Fibroblast of mammary gland (primary cell): ENCODE results near the gene CWF19L1.

Experiments
- DNase-seq: peaks from one replicate; pipeline ENCODE4 v3.0.0-alpha.2; 2010; ENCODE audit warnings: low read depth
- H3K4me3 ChIP-seq: 2 replicates; pipeline ENCODE4 v1.5.1; 2011; ENCODE audit warnings: low read depth, mild to moderate bottlenecking, low read length, moderate library complexity; ENCODE audit not compliant: control insufficient read depth
- CTCF ChIP-seq: conservative IDR thresholded peaks from 2 replicates; pipeline ENCODE4 v1.5.1; 2011; ENCODE audit warnings: low read depth, low read length, inconsistent platforms; ENCODE audit not compliant: control insufficient read depth, insufficient read depth

Gene CWF19L1

GRCh38 chr10:100229819-100230422, 37.5 kb downstream of the CWF19L1 start:
- TF ChIP-seq CTCF = no peak
- H3K4me3 ChIP-seq = peak overlapping the region; percentile 82
- DNase-seq = no peak

GRCh38 chr10:100223879-100224278, 43.6 kb downstream of the CWF19L1 start:
- no peak overlapping the region for H3K4me3 ChIP-seq
- TF ChIP-seq CTCF = no peak
- no peak for DNase-seq

- H3K4me3 ChIP-seq = no peak overlapping the region
- no peak for DNase-seq
- TF ChIP-seq CTCF = no peak
These were observed 44.9 kb downstream of the CWF19L1 start for GRCh38 chr10:100222529-100222928.

GRCh38 chr10:100216006-100216405, 51.4 kb downstream of the CWF19L1 start:
- TF ChIP-seq CTCF = no peak
- no peak overlapping the region for H3K4me3 ChIP-seq
- DNase-seq = no peak

- H3K4me3 ChIP-seq = no peak overlapping the region
- TF ChIP-seq CTCF = no peak
- no peak for DNase-seq
These were observed 58.1 kb downstream of the CWF19L1 start for GRCh38 chr10:100209303-100209702.

- no peak for TF ChIP-seq CTCF
- DNase-seq = no peak
- H3K4me3 ChIP-seq = no peak overlapping the region
These were observed 59.2 kb downstream of the CWF19L1 start for GRCh38 chr10:100208276-100208675.

GRCh38 chr10:100204370-100204769, 63.1 kb downstream of the CWF19L1 start:
- DNase-seq = no peak
- TF ChIP-seq CTCF = no peak
- no peak overlapping the region for H3K4me3 ChIP-seq
